H1 (cell line): ENCODE measurements around the gene EFR3B. TPM values are rescaled to one million over a fixed set of nuclear protein-coding genes. Genes with fewer than 3 reads are reported as not detected.
"Not testable (repeated sequence)": the region's sequence is repeated elsewhere in the genome, so short reads cannot be mapped to it uniquely, and the experiment has no call there.

Source experiments
- CTCF ChIA-PET: fragments of 300-600 bp; sonication (Branson Sonifier 250); formaldehyde crosslinking; loops from one replicate; lab custom pipeline; 2021; ENCODE audit not compliant: partially characterized antibody; lab: Charles Lee
- POLR2A ChIA-PET: fragments of 300-600 bp; sonication (Branson Sonifier 250); formaldehyde crosslinking; loops from one replicate; lab custom pipeline; 2021; ENCODE audit warnings: inconsistent platforms; ENCODE audit not compliant: partially characterized antibody; lab: Charles Lee
- DNase-seq, 2 experiments: peaks; one replicate each; pipeline versions ENCODE4 v3.0.0 to v3.0.0-alpha.2; 2010 to 2022; ENCODE audit warnings: low spot score in 2 of 2, low read depth in 1 of 2, mixed read lengths in 1 of 2
- FAIRE-seq: peaks from 2 replicates; lab custom pipeline; 2011; peaks lifted over from hg19 to GRCh38; lab: Jason Lieb, UNC
- H2AFZ ChIP-seq: 2 replicates; pipeline ENCODE4 v1.8.1; 2012; ENCODE audit warnings: low read length, inconsistent platforms
- H2AK5ac ChIP-seq: 2 replicates; pipeline ENCODE4 v1.6.1; 2013; ENCODE audit warnings: low read depth, low read length
- H2BK120ac ChIP-seq: replicated peaks from 2 replicates; pipeline ENCODE3; 2013; ENCODE audit warnings: low read depth, low read length, inconsistent platforms
- H2BK12ac ChIP-seq: 2 replicates; pipeline ENCODE4 v1.6.1; 2013; ENCODE audit warnings: low read depth, low read length
- H2BK15ac ChIP-seq: 2 replicates; pipeline ENCODE4 v1.6.1; 2013; ENCODE audit warnings: low read length
- H2BK20ac ChIP-seq: 2 replicates; pipeline ENCODE4 v1.6.1; 2013; ENCODE audit warnings: low read length
- H2BK5ac ChIP-seq: 2 replicates; pipeline ENCODE4 v1.6.1; 2013; ENCODE audit warnings: low read depth, low read length
- H3K14ac ChIP-seq: 2 replicates; pipeline ENCODE4 v1.6.1; 2013; ENCODE audit warnings: inconsistent platforms; ENCODE audit not compliant: insufficient read length
- H3K18ac ChIP-seq: 2 replicates; pipeline ENCODE4 v1.6.1; 2013; ENCODE audit warnings: low read length; ENCODE audit errors: extremely low read depth
- H3K23ac ChIP-seq: 2 replicates; pipeline ENCODE4 v1.6.1; 2013; ENCODE audit warnings: inconsistent platforms; ENCODE audit not compliant: insufficient read length
- H3K23me2 ChIP-seq: 2 replicates; pipeline ENCODE4 v1.6.1; 2013; ENCODE audit warnings: low read depth, low read length
- H3K27ac ChIP-seq: 2 replicates; pipeline ENCODE4 v1.6.1; 2011; ENCODE audit warnings: low read depth, low read length, inconsistent platforms
- H3K27me3 ChIP-seq, 4 experiments: replicated peaks in 1 of 4; 1 replicate in 1 of 4; 2 replicates in 3 of 4; pipeline versions ENCODE4 v1.6.1 to v1.8.1; 2011 to 2013; ENCODE audit warnings: low read length in 3 of 4, mild to moderate bottlenecking in 3 of 4, inconsistent platforms in 2 of 4, mixed read lengths in 2 of 4, moderate library complexity in 1 of 4; ENCODE audit not compliant: control insufficient read depth in 3 of 4, insufficient read depth in 3 of 4; ENCODE audit errors: extremely low read depth in 1 of 4
- H3K36me3 ChIP-seq, 4 experiments: 2 replicates each; pipeline versions ENCODE4 v1.6.1 to v1.8.1; 2011 to 2013; ENCODE audit warnings: mild to moderate bottlenecking in 4 of 4, low read length in 3 of 4, moderate library complexity in 2 of 4, control low read depth in 1 of 4, inconsistent platforms in 1 of 4; ENCODE audit not compliant: insufficient read depth in 4 of 4, control insufficient read depth in 2 of 4
- H3K4ac ChIP-seq: replicated peaks from 2 replicates; pipeline ENCODE3; 2013; ENCODE audit warnings: low read length, low read depth, mixed read lengths, inconsistent platforms; ENCODE audit not compliant: insufficient read length
- H3K4me1 ChIP-seq, 4 experiments: replicated peaks in 1 of 4; 1 replicate in 1 of 4; 2 replicates in 3 of 4; pipeline versions ENCODE4 v1.6.1 to v1.8.1; 2011 to 2013; ENCODE audit warnings: low read length in 3 of 4, inconsistent platforms in 2 of 4, mixed read lengths in 1 of 4; ENCODE audit not compliant: insufficient read depth in 4 of 4, control insufficient read depth in 3 of 4
- H3K4me2 ChIP-seq, 2 experiments: 2 replicates each; pipeline versions ENCODE4 v1.6.1 to v1.8.1; 2011 to 2013; ENCODE audit warnings: low read depth in 2 of 2, low read length in 2 of 2, control low read depth in 1 of 2, inconsistent platforms in 1 of 2, mild to moderate bottlenecking in 1 of 2; ENCODE audit not compliant: insufficient read depth in 1 of 2
- H3K4me3 ChIP-seq, 4 experiments: fragments of 200-600, 300-600 bp in 1 of 4; sonication (generic), shearing (Covaris generic), sonication (Bioruptor Twin) in 1 of 4; 2 replicates each; pipeline versions ENCODE4 v1.5.1 to v1.8.1; 2011 to 2016; ENCODE audit warnings: low read length in 4 of 4, low read depth in 3 of 4, control low read depth in 2 of 4, inconsistent platforms in 2 of 4, mild to moderate bottlenecking in 2 of 4, mixed read lengths in 1 of 4, moderate library complexity in 1 of 4; ENCODE audit not compliant: insufficient read depth in 2 of 4; ENCODE audit errors: extremely low read depth in 1 of 4
- H3K56ac ChIP-seq: replicated peaks from 2 replicates; pipeline ENCODE3; 2013; ENCODE audit warnings: low read depth, mild to moderate bottlenecking, mixed read lengths, low read length, inconsistent platforms; ENCODE audit not compliant: insufficient read length
- H3K79me1 ChIP-seq: 2 replicates; pipeline ENCODE4 v1.6.1; 2013; ENCODE audit warnings: low read depth, low read length, control low read depth
- H3K79me2 ChIP-seq, 2 experiments: 2 replicates each; pipeline versions ENCODE4 v1.6.1 to v1.8.1; 2012 to 2013; ENCODE audit warnings: low read length in 2 of 2, mild to moderate bottlenecking in 2 of 2, inconsistent platforms in 1 of 2; ENCODE audit not compliant: insufficient read depth in 2 of 2, control insufficient read depth in 1 of 2
- H3K9ac ChIP-seq, 4 experiments: replicated peaks in 1 of 4; 1 replicate in 1 of 4; 2 replicates in 3 of 4; pipeline versions ENCODE4 v1.6.1 to v1.8.1; 2011 to 2013; ENCODE audit warnings: low read depth in 3 of 4, low read length in 3 of 4, control low read depth in 2 of 4, mild to moderate bottlenecking in 2 of 4, moderate library complexity in 2 of 4, inconsistent platforms in 1 of 4; ENCODE audit errors: extremely low read depth in 1 of 4
- H3K9me3 ChIP-seq, 2 experiments: 2 replicates each; pipeline versions ENCODE4 v1.6.1 to v1.8.1; 2012 to 2013; ENCODE audit warnings: mild to moderate bottlenecking in 2 of 2, moderate library complexity in 2 of 2, control low read depth in 1 of 2, inconsistent platforms in 1 of 2, low read depth in 1 of 2, low read length in 1 of 2, mixed read lengths in 1 of 2; ENCODE audit not compliant: insufficient read depth in 2 of 2
- H4K20me1 ChIP-seq, 2 experiments: replicated peaks in 1 of 2; 2 replicates each; pipeline versions ENCODE3 to v1.8.1; 2011 to 2013; ENCODE audit warnings: inconsistent platforms in 2 of 2, low read length in 2 of 2, mild to moderate bottlenecking in 1 of 2; ENCODE audit not compliant: insufficient read depth in 2 of 2, control insufficient read depth in 1 of 2
- H4K5ac ChIP-seq: 2 replicates; pipeline ENCODE4 v1.6.1; 2013; ENCODE audit warnings: low read length, low read depth, mixed read lengths, inconsistent platforms; ENCODE audit not compliant: insufficient read length
- H4K8ac ChIP-seq: 2 replicates; pipeline ENCODE4 v1.8.0; 2013; ENCODE audit warnings: mild to moderate bottlenecking, moderate library complexity, low read length, inconsistent platforms; ENCODE audit not compliant: insufficient read depth; ENCODE audit errors: extremely low read depth
- H4K91ac ChIP-seq: replicated peaks from 2 replicates; pipeline ENCODE3; 2013; ENCODE audit warnings: low read length, mixed read lengths, inconsistent platforms; ENCODE audit not compliant: insufficient read length
- WGBS, 2 experiments: shearing (Covaris generic) in 1 of 2; methylation state at CpG; one replicate each; pipeline versions ENCODE4 v1.1.6 to v1.1.7; 2013 to 2015; ENCODE audit warnings: low lambda C conversion rate in 2 of 2, mixed read lengths in 2 of 2, inconsistent platforms in 1 of 2, low coverage in 1 of 2, missing lambda C conversion rate in 1 of 2; ENCODE audit not compliant: insufficient replicate concordance in 2 of 2, insufficient coverage in 1 of 2, insufficient read length in 1 of 2; ENCODE audit errors: extremely low coverage in 1 of 2, missing lambda C conversion rate in 1 of 2; 5-methylcytosine and 5-hydroxymethylcytosine counted together
- polyA plus RNA-seq, 7 experiments: library from polyadenylated mRNA; depleted of rRNA in 3 of 7; stranded (reverse) in 5 of 7; unstranded in 2 of 7; fragments of >200 nt in 5 of 7; fragments of 200-250 nt in 2 of 7; gene quantifications; 1 replicate in 5 of 7; 2 replicates in 1 of 7; 4 replicates in 1 of 7; pipeline versions ENCODE4 v1.2.1 to v1.2.3, GENCODE V29; 2011 to 2013; ENCODE audit warnings: missing spikeins in 2 of 7, mixed read lengths in 2 of 7
- total RNA-seq: library from RNA; stranded (reverse); fragmentation: NEBNext Ultra II Directional; extraction: Animal tissue kit (Norgen Biotek cat#: 25700); gene quantifications from 2 replicates; pipeline ENCODE4 v1.2.1, GENCODE V29; 2021

The EFR3B gene
- total and polyA plus RNA-seq, 2 of the 8 experiments (the other 6 are each of a cell fraction or from before 2014, with no cell fraction given), result 3.4 to 9.6 TPM

GRCh38 chr2:25102352-25102751, 60.5 kb downstream of the EFR3B start:
- H2BK5ac ChIP-seq, H3K23me2 ChIP-seq, H3K14ac ChIP-seq, H3K23ac ChIP-seq, H3K79me1 ChIP-seq, DNase-seq, H3K79me2 ChIP-seq, H3K56ac ChIP-seq, H3K36me3 ChIP-seq, H2BK20ac ChIP-seq, H3K4me3 ChIP-seq, H4K20me1 ChIP-seq, H2BK120ac ChIP-seq, H3K18ac ChIP-seq, H2AFZ ChIP-seq, H2BK15ac ChIP-seq, H3K4ac ChIP-seq, H3K9me3 ChIP-seq, H3K27me3 ChIP-seq, H4K5ac ChIP-seq, H4K8ac ChIP-seq, H3K9ac ChIP-seq, FAIRE-seq, H4K91ac ChIP-seq, H3K4me1 ChIP-seq, H3K4me2 ChIP-seq, H3K27ac ChIP-seq, H2AK5ac ChIP-seq, H2BK12ac ChIP-seq: not testable (repeated sequence)
- ChIA-PET CTCF (interaction anchor here (0.5 to 1.5 kb wide), 2 partner anchors 93 to 127 kb away, joined by 3 to 5 read pairs; no protein-coding TSS in a partner anchor), POLR2A (interaction anchor here (0.6 kb wide), 1 partner anchor 132 kb away, joined by 3 read pairs; no protein-coding TSS in a partner anchor)
- WGBS, 2 experiments, result 89% methylated on average over 7 of the region's 7 CpGs; no CpG with 5 or more reads in 1 of the 2 experiments
